ENCODE data around the gene TNS3.

TNS3 gene

DNA sequence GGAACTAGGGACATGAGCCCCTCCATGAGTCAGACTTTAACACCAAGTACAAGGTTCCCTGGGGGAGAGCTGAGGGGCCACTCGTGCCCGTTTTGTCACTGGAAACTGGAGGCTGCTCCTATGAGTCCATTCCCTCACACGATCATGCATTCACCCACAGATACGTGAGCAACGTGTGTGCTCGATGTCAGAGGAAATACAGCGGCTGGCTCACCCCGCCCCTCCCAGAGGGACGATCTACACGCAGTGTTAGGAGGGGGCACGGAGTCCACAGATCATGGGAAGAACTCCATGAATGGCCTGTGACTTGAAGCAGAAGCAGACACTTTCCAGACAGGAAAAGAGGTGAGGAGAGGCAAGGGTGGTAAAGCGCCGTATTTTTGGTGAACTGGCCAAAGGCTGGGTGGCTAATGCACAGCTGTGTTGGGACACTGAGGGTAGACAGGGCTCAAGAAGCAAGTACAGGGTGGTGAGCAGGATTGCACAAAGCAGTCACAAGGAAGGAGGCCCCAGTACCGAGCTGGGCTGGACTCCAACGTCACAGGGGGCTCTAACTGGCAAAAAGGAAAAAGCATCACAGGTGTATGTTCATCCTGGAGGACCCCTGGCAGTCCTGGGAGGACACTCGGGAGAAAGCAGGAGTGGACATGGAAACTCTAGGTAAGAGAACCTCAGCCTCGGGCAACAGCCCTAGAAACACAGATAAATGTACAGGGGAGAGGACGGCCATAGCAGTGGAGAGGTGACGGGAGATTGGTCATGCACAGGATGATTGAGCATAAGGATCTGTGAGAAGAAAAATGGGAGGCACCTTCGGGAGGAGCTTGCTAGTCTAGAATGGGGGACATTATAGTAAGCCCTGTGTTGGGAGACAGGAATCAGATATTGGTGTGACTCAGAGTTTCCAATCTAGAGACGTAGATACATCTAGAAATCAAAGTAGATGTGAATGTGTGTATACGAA is 41.2 kb downstream of the TNS3 start:
- no peak for DNase-seq

DNA sequence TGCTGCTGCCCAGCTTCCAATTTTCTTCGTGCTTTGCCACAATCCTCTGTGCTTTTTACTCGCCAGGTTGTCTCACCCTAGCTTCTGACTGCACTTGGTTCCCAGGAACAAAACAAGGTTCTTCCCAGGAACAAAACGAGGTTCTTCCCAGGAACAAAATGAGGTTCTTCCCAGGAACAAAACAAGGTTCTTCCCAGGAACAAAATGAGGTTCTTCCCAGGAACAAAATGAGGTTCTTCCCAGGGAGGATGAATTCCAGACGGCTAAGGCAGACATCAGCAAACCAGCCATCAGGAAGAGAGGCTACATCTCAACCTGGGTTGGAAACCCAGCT is 41.9 kb downstream of the TNS3 start:
- DNase-seq, result no peak

DNA sequence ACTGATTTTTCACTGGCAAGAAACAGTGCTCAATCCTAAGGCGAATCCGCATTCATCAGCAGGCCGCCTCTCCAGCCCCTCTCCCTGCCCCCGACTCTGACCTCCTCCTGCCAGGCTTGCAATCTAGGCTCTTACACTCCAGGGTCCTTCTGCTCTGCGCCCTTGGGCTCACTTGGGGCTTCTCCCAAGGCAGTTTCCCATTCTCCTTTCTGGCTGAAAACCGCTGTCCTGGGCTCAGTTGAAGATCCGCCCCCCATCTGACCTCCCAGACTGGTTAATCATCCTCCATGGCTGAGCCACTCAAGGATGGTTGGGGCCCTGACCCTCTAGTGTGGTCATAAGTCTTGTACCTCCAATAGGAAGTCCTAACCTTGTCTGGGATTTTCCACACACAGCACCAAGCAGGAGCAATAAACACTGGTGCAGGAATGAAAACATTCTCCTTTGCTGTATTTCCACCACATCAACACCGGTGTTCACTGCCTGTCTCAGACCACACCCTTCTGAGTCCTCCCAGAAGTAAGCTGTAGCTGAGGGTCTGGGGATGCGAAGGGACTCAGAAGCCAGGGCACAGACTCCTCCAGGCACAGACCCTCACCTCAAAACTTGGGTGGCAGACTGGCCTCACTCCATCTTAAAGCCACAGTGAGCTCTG is 42.4 kb downstream of the TNS3 start:
- DNase-seq, result no peak

- DNase-seq, result no peak
These were observed 43.0 kb downstream of the TNS3 start for GRCh38 chr7:47538846-47539311.

- DNase-seq, result peak; percentile 63
These were observed 43.9 kb downstream of the TNS3 start for GRCh38 chr7:47537716-47538675.

- DNase-seq, result peak; percentile 71
These were observed 45.0 kb downstream of the TNS3 start for GRCh38 chr7:47536661-47537611.

- peak; percentile 45 for DNase-seq
These were observed 45.9 kb downstream of the TNS3 start for GRCh38 chr7:47535704-47536628.

GRCh38 chr7:47535035-47535703 is 46.7 kb downstream of the TNS3 start:
- no peak for DNase-seq

GRCh38 chr7:47534322-47535034 is 47.4 kb downstream of the TNS3 start:
- no peak for DNase-seq

DNA sequence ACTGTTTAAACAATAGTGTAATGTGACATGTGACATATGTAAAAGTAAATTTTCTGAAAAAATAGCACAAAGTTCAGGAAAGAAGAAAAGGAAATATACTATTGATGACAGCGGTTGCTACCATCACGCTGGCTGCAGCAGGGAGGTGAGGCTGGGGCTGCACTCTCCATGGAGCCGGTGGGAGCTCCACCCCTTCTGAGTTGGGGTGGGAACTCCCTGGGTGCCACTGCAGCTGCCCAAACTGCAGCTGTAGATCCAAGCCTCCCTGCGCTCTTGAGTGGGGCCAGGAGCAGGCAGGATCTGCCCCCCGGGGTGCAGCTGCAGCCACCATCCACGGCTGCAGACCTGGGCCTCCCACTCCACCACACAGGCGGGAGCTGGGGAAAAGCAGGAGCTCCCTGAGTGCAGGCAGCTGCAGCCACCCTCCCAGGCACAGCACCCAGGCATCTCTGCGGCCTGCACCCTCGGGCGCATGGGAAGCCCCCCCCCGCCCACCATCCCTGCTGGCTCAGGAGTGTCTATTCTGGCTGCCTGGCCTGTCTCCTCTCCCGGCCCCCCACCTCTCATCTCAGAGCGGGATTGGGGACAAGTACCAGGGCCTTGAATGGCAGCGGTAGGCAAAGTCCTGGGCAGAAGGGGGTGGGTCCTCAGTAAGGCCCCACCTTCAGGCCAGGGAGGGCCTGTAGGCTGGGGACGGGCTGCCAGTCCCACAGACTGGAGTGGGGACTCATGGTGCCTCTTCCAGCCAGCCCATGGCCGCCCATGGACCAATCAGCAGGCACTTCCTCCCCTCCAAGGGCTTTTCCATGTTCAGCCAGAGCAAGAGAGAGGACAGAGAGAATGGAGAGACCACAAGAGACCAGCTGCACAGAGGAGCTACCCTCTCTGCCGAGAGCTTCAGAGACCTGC is 50.1 kb downstream of the TNS3 start:
- DNase-seq, result no peak

DNA sequence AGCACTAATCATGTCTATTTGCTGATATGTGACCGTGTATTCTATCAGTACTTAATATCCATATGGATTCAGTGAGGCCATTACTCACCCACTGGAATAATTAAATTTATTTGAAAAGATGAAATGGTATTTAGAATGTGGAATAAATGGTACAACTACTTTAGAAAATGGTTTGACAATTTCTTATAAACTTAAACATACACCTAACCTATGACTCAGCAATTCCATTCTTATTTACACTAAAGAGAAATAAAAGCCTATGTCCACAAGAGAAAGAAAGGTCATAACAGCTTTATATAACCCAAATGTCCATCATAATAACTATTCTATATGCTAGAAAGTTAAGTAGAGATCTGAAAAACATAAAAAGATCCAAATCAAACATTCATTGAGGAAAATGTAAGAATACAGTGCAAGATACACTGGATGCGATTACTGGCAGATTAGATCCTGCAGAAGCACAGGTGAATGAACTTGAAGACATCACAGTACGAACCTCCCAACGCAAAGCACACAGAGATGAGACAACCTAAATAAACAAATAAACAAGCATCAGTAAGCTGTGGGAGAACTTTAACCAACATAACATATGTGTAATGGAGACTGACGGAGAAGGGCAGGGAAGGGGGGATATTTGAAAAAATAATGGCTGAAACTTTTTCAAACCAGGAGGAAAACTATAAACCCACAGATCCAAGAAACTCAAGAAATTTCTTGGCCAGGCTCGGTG is 51.9 kb downstream of the TNS3 start:
- DNase-seq, result no peak

GRCh38 chr7:47529405-47529804 is 52.5 kb downstream of the TNS3 start:
- DNase-seq, result no peak

DNA sequence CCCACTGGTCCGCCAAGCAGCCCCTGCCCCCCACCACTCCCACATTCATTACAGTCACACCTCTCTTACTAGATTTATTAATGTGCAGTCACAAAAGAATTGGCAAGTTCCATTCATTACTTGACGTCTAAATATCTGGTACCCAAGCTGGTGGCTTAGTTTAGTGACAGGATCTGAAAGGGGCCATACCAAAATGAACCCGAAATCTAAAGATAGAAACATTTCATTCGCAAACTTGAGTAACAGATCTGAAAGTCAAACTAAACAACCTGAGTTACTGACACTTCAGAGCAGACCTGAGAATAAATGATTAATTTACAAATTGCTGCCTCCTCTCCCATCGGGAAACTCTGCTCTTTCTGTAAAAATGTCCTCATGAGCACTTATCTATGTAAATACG is 53.4 kb downstream of the TNS3 start:
- no peak for DNase-seq

DNA sequence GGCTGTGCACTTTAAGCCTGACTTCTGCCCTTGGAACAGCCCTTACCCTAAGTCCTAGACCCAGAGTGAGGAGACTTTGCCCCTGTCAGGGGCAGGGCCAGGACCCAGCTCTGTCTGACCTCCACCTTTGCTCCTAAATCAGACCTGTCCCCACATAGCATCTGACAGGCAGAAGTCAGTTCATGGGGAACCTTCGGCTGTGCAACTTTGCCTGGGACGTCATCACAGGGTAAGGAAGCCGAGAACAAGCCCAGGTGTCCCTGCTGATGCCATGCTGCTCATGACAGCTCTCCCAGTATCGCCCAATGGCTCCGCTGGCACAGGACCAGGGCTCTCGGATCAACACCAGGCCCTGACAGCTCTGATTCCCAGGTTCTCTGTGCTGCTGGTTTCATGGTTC is 55.4 kb downstream of the TNS3 start:
- DNase-seq, result no peak

DNA sequence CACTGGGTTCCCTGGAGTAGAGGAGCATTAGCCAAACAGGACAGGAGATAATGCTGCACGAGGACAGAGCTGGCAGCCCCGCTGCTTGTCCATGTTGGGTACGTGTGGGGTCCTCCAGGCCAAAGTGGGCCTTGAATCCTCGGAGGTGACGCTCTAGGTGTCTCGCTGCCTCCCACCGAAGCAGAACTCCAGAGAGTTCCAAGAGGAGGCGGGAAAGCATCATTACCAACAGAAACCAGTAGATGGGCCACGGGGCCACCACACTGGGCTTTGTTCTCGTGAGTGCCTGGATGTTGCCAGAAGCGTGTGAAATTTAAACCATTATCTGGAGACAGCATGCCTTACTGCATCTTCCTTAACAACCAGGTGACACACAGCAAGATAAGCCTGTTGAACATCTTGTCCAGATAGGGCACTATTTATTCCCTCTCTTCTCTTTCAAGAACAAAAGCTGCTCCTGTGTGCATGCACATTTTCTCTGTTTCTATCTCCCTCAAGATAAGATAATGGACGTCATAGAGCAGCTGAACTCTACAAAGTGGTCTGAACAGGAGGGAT is 56.8 kb downstream of the TNS3 start:
- DNase-seq, result no peak

DNA sequence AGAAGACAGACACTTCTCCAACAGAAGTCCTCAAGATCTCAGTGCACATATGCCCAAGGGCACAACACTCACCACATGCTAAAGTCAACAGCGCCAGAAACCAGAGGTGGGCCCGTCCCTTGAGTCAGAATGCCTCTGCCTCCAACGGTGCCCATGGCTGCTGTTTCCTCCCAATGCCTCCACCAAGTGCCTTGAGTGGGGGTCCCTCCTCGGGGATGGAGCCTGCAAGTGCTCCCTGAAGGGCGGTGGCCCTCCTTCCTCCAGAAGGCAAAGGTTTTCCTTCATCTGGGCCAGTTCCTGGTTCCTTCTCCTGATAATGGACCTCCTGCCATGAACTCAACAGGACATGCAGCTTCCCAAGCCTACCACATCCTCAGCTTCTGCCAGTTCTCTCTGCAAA is 58.5 kb downstream of the TNS3 start:
- no peak for DNase-seq
